GM18505 (cell line): ENCODE measurements around the gene FRA10AC1.

Experiments
- ATAC-seq: cut with Tn5 transposase; IDR thresholded peaks from one replicate; pipeline ENCODE4 v1.9.1; 2021; ENCODE audit not compliant: unreplicated experiment
- POLR2A ChIP-seq: IDR thresholded peaks from 4 replicates; pipeline ENCODE4 v1.6.1; 2011; ENCODE audit warnings: borderline replicate concordance; ENCODE audit not compliant: insufficient read depth, insufficient read length; ENCODE audit errors: extremely low read depth

FRA10AC1 gene

DNA sequence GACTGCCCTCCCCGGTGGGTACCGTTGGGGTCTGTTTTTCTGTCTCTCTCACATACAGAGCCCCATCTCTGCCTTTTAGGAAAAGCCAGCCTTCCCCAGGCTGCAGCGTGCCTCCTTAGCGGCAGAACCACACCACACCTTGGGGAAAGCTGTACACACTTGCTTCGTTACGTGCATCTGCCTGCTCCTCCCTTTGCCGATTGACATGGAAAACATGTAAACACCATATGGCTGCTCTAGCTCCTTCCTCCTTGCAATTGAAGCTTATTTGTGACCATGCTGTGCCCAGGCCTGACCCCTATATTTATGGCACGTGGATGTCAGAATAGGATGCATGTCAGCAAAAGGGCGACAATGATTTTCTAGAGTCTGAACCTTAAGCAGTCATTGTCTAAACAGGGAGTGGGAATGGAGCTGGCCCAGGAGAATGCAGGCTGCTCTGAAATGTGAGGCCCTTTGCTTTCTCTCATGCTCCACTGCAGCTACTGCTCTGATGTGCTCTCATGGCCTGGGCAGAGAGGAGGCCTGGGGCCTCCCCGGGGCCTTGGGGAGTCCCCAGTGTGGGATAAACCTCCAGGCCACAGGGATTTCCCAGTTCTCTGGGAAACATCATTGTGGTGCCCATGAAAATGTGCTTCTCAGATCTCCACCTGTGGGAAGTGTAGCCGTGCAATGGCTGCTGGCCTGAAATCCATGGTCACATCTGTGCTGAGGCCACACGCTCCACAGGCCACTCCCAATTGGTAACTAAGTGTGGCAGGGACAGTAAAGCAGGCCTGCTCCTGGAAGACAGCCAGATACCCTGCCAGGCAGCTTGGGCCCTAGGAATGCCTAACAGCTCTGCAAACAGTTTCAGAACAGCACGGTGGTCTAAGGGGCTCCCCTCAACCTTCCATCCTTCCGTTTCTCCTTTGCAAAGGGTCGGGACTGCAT is 71.5 kb downstream of the FRA10AC1 start:
- no peak for TF ChIP-seq POLR2A
- ATAC-seq = no peak

DNA sequence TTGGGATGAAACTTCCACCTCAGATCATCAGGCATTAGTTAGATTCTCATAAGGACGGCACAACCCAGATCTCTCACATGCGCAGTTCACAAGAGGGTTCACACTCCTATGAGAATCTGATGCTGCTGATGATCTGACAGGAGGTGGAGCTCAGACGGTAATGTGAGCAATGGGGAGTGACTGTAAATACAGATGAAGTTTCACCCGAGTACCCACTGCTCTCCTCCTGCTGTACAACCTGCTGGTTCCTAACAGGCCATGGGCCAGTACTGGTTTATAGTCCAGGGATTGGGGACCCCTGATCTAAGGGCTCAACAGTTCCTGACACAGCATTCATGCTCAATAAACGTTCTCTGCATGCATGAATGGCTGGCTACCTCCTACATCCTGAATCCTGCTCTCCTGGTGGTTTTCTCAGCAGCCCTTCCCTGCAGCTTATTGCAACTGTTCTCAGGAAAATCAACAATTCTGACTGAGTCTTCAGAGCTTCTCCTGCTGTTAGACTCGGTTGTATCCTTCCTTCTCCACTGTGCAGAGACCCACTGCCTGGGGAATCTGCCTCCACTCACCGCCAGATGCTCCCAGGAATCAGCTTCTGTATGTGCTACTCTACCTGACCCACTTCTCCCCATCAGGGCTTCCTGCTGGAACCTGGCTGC is 72.6 kb downstream of the FRA10AC1 start:
- no peak for TF ChIP-seq POLR2A
- ATAC-seq = no peak

DNA sequence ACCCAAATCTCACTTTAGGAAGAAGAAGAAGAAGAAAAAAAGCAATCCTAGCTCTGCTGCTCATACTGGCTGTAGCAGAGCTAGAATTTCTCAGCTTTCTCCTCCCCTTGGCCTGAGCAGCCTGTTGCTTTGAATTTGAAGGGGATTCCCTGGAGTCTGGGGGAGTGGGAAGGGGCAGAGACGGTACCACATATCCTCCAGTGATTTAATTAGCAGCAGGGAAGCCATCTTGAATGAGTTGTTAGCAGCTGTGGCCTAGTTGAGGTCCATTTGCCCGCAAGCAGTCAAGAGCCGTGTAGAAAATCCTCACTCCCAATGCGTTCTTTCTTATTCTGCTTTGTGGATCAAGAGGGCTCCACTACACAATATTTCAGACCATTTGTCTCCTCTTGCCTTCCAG is 73.5 kb downstream of the FRA10AC1 start:
- TF ChIP-seq POLR2A = no peak
- no peak for ATAC-seq

DNA sequence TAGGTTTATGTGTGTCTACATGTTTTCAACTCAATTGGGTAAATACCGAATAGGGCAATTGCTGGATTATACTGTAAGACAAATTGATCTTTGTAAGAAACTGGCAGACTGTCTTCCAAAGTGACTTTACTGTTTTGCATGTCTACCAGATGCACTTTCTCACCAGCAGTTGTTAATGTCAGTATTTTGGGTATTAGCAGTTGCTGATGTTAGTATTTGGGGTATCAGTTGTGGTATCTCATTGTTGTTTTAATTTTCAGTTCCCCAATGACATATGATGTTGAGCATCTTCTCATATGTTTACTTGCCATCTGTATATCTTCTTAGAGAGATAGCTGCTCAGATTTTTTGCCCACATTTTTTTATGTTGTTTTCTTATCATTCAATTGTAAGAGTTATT is 79.5 kb downstream of the FRA10AC1 start:
- no peak for TF ChIP-seq POLR2A
- ATAC-seq = no peak

DNA sequence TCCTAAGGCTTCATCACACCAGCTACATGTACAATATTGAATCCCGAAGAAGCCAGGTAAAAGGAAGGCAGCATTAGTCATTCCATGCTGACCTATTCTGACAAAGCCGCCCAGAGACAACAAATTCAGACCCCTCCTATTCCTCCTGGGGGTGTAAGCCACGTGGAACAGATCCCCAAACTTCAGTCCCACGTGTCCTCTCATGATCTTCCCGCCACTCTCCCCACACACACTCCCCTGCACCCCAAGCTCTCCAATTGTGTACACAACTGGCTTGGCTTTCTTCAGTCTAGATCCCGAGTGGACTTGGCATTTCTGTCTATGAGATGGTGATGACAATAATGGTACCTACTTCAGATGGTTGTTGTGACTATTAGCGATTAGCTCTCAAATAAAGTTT is 81.5 kb downstream of the FRA10AC1 start:
- TF ChIP-seq POLR2A = no peak
- ATAC-seq = no peak
